Activated CD4-positive, alpha-beta T cell treated with anti-CD3 and anti-CD28 coated beads, Interleukin-2, Interleukin-4, amounts not matched to agents 100 ng/mL and 50 ng/mL, durations not matched to agents 16 hours and 8 hours (primary cell): ENCODE data around the gene ZNF625.
A peak's percentile ranks its signal among the peaks of the same experiment; 100 is the strongest.
"Not testable (repeated sequence)": the region's sequence is repeated elsewhere in the genome, so short reads cannot be mapped to it uniquely, and the experiment has no call there.

Experiments
- DNase-seq: peaks from one replicate; pipeline ENCODE4 v3.0.0-alpha.2; 2020; ENCODE audit warnings: low spot score

Gene ZNF625

DNA sequence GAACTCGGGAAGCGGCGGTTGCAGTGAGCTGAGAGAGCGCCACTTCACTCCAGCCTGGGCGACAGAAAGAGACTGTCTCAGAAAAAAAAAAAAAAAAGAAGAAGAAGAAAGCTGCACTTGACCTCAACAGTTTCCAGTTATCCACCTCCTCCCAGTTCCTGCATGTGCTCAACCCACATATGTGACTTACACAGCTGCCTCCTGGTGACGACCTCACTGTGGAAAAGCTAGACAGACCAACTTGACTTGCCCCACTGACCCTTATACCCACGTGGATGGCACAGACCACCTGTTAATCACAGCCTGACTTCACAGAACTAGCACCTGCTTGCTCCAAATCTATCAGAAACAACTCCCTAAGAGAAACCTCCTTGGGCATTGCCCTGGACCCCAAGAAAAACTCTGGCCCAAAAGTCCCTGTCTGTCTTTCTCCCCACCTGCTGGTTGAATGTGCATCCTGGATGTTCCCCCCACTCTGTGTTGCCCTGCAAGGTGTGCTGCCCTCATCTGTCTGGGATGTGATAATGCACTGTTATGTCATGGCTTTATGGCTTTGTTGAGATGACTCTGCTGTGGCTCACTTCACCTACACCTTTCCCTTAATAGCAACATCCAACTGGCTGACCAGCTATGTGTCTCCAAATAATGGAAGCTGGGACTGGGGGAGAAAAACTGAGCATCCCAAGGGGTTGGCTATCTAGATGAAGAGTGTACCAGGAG, 19.2 kb downstream of the ZNF625 start:
- no peak for DNase-seq

DNA sequence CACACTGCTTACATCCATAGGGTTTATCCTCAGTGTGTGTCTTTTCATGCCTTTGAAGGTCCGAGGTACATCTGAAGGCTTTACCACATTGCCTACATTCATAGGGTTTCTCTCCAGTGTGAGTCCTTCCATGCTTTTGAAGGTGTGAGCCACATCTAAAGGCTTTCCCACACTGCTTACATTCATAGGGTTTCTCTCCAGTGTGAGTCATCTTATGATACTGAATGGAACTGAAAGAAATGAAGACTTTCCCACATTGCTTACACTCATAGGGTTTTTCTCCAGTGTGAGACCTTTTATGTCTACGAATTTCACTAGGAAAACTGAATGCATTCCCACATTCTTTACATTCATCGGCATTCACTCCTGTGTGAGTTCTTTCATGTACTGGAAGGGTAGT, 23.5 kb downstream of the ZNF625 start:
- DNase-seq, result no peak

DNA sequence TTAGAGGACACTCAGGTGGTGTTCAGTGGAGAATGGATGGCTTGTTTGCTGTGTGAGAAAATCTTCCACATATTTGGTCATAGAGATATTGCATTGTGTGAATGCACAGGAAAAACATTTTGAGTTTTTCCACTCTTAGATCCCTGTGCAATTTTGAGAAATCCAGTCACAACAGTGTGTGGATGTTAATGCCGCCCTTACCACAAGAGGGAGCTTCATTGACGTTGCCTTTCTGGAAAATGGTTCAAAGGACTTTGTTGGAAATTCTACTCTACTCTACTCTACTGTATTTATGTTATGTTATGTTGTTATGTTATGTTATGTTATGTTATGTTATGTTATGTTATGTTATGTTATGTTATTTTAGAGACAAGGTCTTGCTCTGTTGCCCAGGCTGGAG, 29.8 kb downstream of the ZNF625 start:
- DNase-seq, result no peak

DNA sequence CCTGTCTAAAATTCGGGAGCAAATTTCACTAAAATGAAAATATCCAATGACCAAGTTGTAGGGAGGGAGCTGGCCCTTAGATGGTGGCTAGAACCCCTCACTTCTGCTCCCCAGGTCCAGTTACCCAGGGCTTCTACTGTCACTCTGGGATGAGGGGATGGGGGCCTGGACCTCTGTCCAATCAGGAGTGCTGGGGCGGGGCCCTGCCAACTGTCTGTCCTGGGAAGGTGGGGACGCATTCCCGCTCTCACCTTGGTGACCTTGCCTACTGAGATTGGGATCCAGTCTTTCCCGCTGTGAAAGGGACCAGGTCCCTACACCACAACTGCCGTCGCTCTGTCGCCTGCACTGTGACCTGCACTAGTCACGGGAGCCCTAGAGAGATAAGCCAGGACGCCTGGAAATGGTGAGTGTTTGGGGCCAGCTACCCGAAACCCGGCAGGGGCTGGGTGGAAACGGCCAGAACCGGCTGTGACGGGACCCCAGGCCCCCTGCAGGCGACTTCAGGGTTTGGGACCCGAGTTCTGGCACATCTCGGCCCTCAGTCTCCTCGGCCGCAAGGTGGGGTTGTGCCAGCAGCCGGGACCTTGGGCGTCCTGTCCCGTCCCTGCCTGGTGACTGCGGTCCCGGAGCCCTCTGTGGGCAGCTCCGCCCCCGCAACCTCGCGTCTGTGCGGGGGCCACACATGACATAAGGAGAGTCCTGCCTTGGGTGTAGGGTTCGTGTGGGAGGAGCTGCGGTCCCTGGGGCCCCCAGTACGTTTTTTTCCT, 39.1 kb downstream of the ZNF625 start:
- no peak for DNase-seq

DNA sequence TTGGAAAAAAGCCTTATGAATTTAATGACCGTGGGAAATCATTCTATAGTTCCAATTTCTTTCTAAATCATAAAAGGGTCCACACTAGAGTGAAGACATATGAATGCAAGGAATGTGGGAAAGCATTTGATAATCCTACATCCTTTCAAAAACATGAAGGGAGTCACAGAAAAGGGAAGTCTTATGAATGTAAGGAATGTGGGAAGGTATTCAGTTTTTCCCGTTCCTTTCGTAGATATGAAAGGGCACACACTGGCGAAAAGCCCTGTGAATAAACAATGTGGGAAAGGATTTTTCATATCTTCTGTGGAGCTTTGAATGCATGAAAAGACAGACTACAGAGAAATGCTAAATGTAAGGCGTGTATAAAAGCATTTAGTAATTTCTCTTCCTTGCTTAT, 43.4 kb downstream of the ZNF625 start:
- no peak for DNase-seq

DNA sequence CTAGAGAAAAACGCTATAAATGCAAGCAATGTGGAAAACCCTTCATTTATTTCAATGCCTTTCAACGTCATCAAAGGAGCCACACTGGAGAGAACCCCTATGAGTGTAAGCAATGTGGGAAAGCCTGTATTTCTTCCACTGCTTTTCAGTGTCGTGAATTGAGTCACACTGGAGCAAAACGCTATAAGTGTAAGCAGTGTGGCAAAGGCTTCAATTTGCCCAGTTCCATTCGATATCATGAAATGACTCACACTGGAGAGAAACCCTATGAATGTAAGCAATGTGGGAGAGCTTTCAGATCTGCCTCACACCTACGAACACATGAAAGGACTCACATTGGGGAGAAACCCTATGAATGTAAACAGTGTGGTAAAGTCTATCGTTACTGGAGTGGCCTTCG, 43.8 kb downstream of the ZNF625 start:
- DNase-seq, result peak; percentile 42

DNA sequence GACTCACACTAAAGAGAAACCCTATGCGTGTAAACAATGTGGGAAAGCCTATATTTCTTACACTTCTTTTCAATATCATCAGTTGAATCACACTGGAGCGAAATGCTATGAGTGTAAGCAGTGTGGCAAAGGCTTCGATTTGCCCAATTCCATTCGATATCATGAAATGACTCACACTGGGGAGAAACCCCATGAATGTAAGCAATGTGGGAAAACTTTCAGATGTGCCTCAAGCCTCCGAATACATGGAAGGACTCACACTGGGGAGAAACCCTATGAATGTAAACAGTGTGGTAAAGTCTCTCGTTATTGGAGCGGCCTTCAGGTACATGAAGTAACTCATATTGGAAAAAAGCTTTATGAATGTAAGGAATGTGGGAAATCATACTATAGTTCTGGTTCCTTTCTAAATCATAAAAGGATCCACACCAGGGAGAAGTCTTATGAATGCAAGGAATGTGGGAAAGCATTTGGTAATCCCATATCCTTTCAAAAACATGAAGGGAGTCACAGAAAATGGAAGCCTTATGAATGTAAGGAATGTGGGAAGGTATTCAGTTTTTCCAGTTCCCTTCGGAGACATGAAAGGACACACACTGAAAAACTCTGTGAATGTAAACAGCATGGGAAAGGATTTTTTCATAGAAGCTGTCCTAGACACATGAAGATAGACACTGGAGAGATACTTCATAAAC, 44.4 kb downstream of the ZNF625 start:
- DNase-seq, result no peak

DNA sequence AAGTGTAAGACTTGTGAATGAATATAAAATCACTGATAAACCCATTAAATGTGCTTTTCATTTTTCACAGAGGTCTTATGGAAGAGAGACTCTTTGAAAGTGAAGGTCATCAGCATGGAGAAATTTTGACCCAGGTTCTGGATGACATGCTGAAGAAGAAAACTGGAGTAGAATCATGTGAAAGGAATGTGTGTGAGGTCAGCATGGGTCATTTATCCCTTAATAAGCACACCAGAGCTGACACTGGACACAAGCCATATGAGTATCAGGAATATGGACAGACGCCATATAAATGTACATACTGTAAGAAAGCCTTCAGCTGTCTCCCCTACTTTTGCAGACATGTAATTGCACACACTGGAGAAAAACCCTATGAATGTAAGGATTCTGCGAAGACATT, 45.4 kb downstream of the ZNF625 start:
- no peak for DNase-seq

DNA sequence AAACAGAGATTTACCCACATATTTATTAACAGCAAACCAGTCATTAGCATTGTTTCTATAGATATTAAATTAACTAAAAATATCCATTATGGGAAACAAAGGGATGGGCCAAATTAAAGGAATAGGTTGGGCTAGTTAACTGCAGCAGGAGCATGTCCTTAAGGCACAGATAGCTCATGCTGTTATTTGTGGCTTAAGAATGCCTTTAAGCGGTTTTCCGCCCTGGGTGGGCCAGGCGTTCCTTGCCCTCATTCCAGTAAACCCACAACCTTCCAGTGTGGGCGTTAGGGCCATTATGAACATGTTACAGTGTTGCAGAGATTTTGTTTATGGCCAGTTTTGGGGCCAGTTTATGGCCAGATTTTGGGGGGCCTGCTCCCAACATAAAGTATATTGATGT, 52.6 kb downstream of the ZNF625 start:
- DNase-seq, result not testable (repeated sequence)

DNA sequence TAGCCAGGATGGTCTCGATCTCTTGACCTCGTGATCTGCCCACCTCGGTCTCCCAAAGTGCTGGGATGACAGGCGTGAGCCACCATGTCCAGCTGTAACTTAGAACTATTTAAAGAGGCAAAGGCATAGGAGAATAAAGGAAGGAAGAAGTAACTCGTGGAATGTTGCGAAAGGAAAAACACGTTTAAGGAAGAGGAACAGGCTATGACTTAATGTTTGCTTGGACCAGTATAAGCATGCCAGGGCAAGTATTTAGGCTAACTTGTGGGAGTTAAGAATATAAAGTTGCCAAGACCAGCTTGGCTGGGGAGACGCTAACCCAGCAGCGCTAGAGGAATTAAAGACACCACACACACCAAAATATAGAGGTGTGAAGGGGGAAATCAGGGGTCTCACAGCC, 58.5 kb downstream of the ZNF625 start:
- DNase-seq, result no peak

DNA sequence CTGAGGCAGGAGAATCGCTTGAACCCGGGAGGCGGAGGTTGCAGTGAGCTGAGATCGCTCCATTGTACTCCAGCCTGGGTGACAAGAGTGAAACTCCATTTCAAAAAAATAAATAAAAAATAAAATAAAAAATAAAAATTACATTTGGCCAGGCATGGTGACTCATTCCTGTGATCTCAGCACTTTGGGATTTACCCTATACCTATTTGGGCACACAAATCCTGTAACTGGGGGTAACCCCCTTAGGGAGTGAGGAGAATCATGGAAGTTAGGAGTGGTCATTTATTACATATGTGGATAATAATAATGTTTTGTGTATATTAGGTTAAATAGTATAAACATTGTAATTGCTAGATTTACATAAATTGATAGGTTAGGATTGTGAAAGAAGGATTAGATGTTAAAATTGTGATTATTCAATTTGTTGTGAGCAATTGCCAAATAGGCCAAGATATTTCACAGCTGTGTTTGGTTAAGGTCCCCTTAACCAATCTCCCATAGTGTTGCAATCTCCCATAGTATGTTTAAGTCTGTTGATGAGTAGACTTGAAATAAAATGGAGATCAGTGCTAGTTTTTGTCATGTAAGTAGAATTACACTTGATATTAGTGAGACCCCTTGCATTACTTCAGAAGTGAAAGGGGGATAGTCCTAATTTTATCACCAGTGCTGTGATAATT, 61.3 kb downstream of the ZNF625 start:
- no peak for DNase-seq
